ENCODE data around the gene AGK. TPM values are rescaled to one million over a fixed set of nuclear protein-coding genes. Genes with fewer than 3 reads are reported as not detected.
"Not testable (repeated sequence)": the region's sequence is repeated elsewhere in the genome, so short reads cannot be mapped to it uniquely, and the experiment has no call there.

AGK gene
- polyA plus RNA-seq, 3 donors from 2014 or later: 104 to 125 (median 108) TPM

GRCh38 chr7:141689072-141689825 is 138.0 kb downstream of the AGK start:
- Mint-ChIP-seq H3K4me1 (peaks cover 13 to 23% of the 10 kb centered on the region in 2 donors), H3K36me3 (peaks cover 11 to 19% (median 14%) of the 10 kb centered on the region in 3 donors), H3K27ac (peak overlapping the region in 1 of 6 donors; percentile 22)
- DNase-seq; H3K9me3 Mint-ChIP-seq; H3K4me3 Mint-ChIP-seq; H3K27me3 Mint-ChIP-seq (ENCODE audit: low read depth in 3 of 3): not testable (repeated sequence)

GRCh38 chr7:141691540-141691939 is 140.3 kb downstream of the AGK start:
- Mint-ChIP-seq H3K4me1 (peaks cover 22 to 42% of the 10 kb centered on the region in 2 donors), H3K4me3 (no peak overlapping the region), H3K36me3 (peaks cover 0 to 3% (median 0%) of the 10 kb centered on the region in 3 donors), H3K9me3 (no peaks in the 10 kb centered on the region), H3K27ac (no peak overlapping the region), H3K27me3 (ENCODE audit: low read depth in 3 of 3) (peaks cover 0 to 5% (median 1%) of the 10 kb centered on the region in 3 donors)
- no peak for DNase-seq

GRCh38 chr7:141691961-141692360 is 140.8 kb downstream of the AGK start:
- H3K27ac Mint-ChIP-seq: no peak overlapping the region
- peaks cover 21 to 44% of the 10 kb centered on the region in 2 donors for H3K4me1 Mint-ChIP-seq
- DNase-seq: no peak
- no peaks in the 10 kb centered on the region for H3K9me3 Mint-ChIP-seq
- H3K27me3 Mint-ChIP-seq (ENCODE audit: low read depth in 3 of 3): peaks cover 0 to 5% (median 1%) of the 10 kb centered on the region in 3 donors
- no peak overlapping the region for H3K4me3 Mint-ChIP-seq
- peaks cover 0 to 3% (median 0%) of the 10 kb centered on the region in 3 donors for H3K36me3 Mint-ChIP-seq

GRCh38 chr7:141693082-141693481 is 141.9 kb downstream of the AGK start:
- Mint-ChIP-seq H3K36me3 (peaks cover 0 to 3% (median 0%) of the 10 kb centered on the region in 3 donors), H3K4me1 (peaks cover 27 to 51% of the 10 kb centered on the region in 2 donors), H3K4me3 (no peak overlapping the region), H3K27ac (no peak overlapping the region), H3K27me3 (ENCODE audit: low read depth in 3 of 3) (peaks cover 0 to 5% (median 1%) of the 10 kb centered on the region in 3 donors), H3K9me3 (no peaks in the 10 kb centered on the region)
- no peak for DNase-seq

GRCh38 chr7:141695803-141696289 is 144.6 kb downstream of the AGK start:
- Mint-ChIP-seq H3K27ac (peak overlapping the region in 2 of 6 donors; percentile 42 to 81), H3K27me3 (ENCODE audit: low read depth in 3 of 3) (peaks cover 1 to 6% (median 3%) of the 10 kb centered on the region in 3 donors), H3K4me1 (peaks cover 51 to 68% of the 10 kb centered on the region in 2 donors), H3K9me3 (no peaks in the 10 kb centered on the region), H3K36me3 (peaks cover 0 to 3% (median 0%) of the 10 kb centered on the region in 3 donors), H3K4me3 (no peak overlapping the region)
- no peak for DNase-seq

- Mint-ChIP-seq H3K27ac (peak overlapping the region in 1 of 6 donors; percentile 51), H3K9me3 (no peaks in the 10 kb centered on the region), H3K4me1 (peaks cover 54 to 73% of the 10 kb centered on the region in 2 donors), H3K4me3 (no peak overlapping the region), H3K27me3 (ENCODE audit: low read depth in 3 of 3) (peaks cover 2 to 9% (median 7%) of the 10 kb centered on the region in 3 donors), H3K36me3 (peaks cover 0 to 3% (median 0%) of the 10 kb centered on the region in 3 donors)
- no peak for DNase-seq
Measured at GRCh38 chr7:141696348-141696747, 145.1 kb downstream of the AGK start.

GRCh38 chr7:141697211-141697871 is 146.1 kb downstream of the AGK start:
- Mint-ChIP-seq H3K27me3 (ENCODE audit: low read depth in 3 of 3) (peaks cover 5 to 11% (median 9%) of the 10 kb centered on the region in 3 donors), H3K4me1 (peaks cover 54 to 71% of the 10 kb centered on the region in 2 donors), H3K4me3 (no peak overlapping the region), H3K36me3 (peaks cover 0 to 3% (median 0%) of the 10 kb centered on the region in 3 donors), H3K9me3 (no peaks in the 10 kb centered on the region), H3K27ac (no peak overlapping the region)
- DNase-seq: no peak

GRCh38 chr7:141698247-141699015 is 147.2 kb downstream of the AGK start:
- peaks cover 10 to 14% (median 11%) of the 10 kb centered on the region in 3 donors for H3K27me3 Mint-ChIP-seq (ENCODE audit: low read depth in 3 of 3)
- H3K9me3 Mint-ChIP-seq: no peaks in the 10 kb centered on the region
- no peak for DNase-seq

GRCh38 chr7:141699860-141700259 is 148.7 kb downstream of the AGK start:
- Mint-ChIP-seq H3K27me3 (ENCODE audit: low read depth in 3 of 3) (peaks cover 9 to 19% (median 11%) of the 10 kb centered on the region in 3 donors), H3K36me3 (peaks cover 0 to 3% (median 0%) of the 10 kb centered on the region in 3 donors), H3K27ac (peak overlapping the region; percentile 36 to 94 (median 92)), H3K4me1 (peaks cover 49 to 66% of the 10 kb centered on the region in 2 donors), H3K9me3 (no peaks in the 10 kb centered on the region), H3K4me3 (peak overlapping the region; percentile 80 to 92 (median 91))
- DNase-seq: no peak

More at GRCh38 chr7:141698247-141699015, 147.2 kb downstream of the AGK start:
- Mint-ChIP-seq H3K4me1 (peaks cover 54 to 72% of the 10 kb centered on the region in 2 donors), H3K27ac (peak overlapping the region in 5 of 6 donors; percentile 23 to 92 (median 26)), H3K36me3 (peaks cover 0 to 3% (median 0%) of the 10 kb centered on the region in 3 donors), H3K4me3 (no peak overlapping the region)

- no peak for DNase-seq
- Mint-ChIP-seq H3K36me3 (peaks cover 0 to 3% (median 0%) of the 10 kb centered on the region in 3 donors), H3K27ac (peak overlapping the region; percentile 68 to 94 (median 92)), H3K4me1 (peaks cover 49 to 64% of the 10 kb centered on the region in 2 donors), H3K4me3 (peak overlapping the region; percentile 80 to 92 (median 91)), H3K27me3 (ENCODE audit: low read depth in 3 of 3) (peaks cover 9 to 19% (median 11%) of the 10 kb centered on the region in 3 donors), H3K9me3 (no peaks in the 10 kb centered on the region)
Measured at GRCh38 chr7:141700296-141700847, 149.2 kb downstream of the AGK start.

- Mint-ChIP-seq H3K4me3 (peak overlapping the region; percentile 80 to 92 (median 91)), H3K4me1 (peaks cover 46 to 59% of the 10 kb centered on the region in 2 donors), H3K27me3 (ENCODE audit: low read depth in 3 of 3) (peaks cover 10 to 19% (median 11%) of the 10 kb centered on the region in 3 donors), H3K36me3 (no peaks in the 10 kb centered on the region), H3K27ac (peak overlapping the region; percentile 68 to 94 (median 92)), H3K9me3 (no peaks in the 10 kb centered on the region)
- DNase-seq: peak; percentile 13 to 19 (median 15)
Measured at GRCh38 chr7:141700848-141701371, 149.7 kb downstream of the AGK start.

- Mint-ChIP-seq H3K9me3 (no peaks in the 10 kb centered on the region), H3K4me1 (peaks cover 44 to 52% of the 10 kb centered on the region in 2 donors), H3K36me3 (no peaks in the 10 kb centered on the region), H3K27ac (peak overlapping the region; percentile 48 to 94 (median 92)), H3K27me3 (ENCODE audit: low read depth in 3 of 3) (peaks cover 10 to 19% (median 11%) of the 10 kb centered on the region in 3 donors), H3K4me3 (peak overlapping the region; percentile 80 to 92 (median 91))
- peak; percentile 86 to 88 (median 88) for DNase-seq
Measured at GRCh38 chr7:141701489-141702046, 150.4 kb downstream of the AGK start.
